B cell (primary cell): ENCODE results near the gene SPTB. TPM values are rescaled to one million over a fixed set of nuclear protein-coding genes. Genes with fewer than 3 reads are reported as not detected.

Source experiments
- ATAC-seq: fragments of 200-7000 bp; cut with Tn5 transposase; one replicate; pipeline ENCODE4 v1.10.0; 2021; ENCODE audit warnings: low read depth, mild to moderate bottlenecking, moderate number of reproducible peaks, moderate library complexity
- CTCF ChIA-PET: fragments of 350-600 bp; sonication (Branson Sonifier 250); formaldehyde crosslinking; loops from one replicate; lab custom pipeline; 2021; ENCODE audit warnings: antibody characterized with exemption, inconsistent platforms; lab: Charles Lee
- POLR2A ChIA-PET: fragments of 350-600 bp; sonication (Branson Sonifier 250); formaldehyde crosslinking; loops from one replicate; lab custom pipeline; 2021; ENCODE audit warnings: antibody characterized with exemption; lab: Charles Lee
- DNase-seq: peaks from one replicate; pipeline ENCODE4 v3.0.0; 2013
- H2AFZ ChIP-seq: 2 replicates; pipeline ENCODE4 v1.6.1; 2012; ENCODE audit warnings: mild to moderate bottlenecking, low read depth, low read length; ENCODE audit not compliant: insufficient read depth, poor library complexity, severe bottlenecking
- H3K27ac ChIP-seq, 2 donors: 1 replicate in 1 of 2; 2 replicates in 1 of 2; pipeline ENCODE4 v1.5.1; 2012 to 2013; ENCODE audit warnings: low read length in 2 of 2, mild to moderate bottlenecking in 2 of 2, moderate library complexity in 1 of 2
- H3K27me3 ChIP-seq, 4 experiments: fragments of 200-600 bp in 1 of 4; sonication (generic) in 1 of 4; replicated peaks in 1 of 4; 1 replicate in 2 of 4; 2 replicates in 2 of 4; pipeline versions ENCODE4 v1.6.1 to v1.7.0; 2013 to 2016; ENCODE audit warnings: low read length in 3 of 4, mild to moderate bottlenecking in 2 of 4, mixed read lengths in 1 of 4, moderate library complexity in 1 of 4; ENCODE audit not compliant: insufficient read depth in 4 of 4, control insufficient read depth in 3 of 4; ENCODE audit errors: control extremely low read depth in 1 of 4
- H3K36me3 ChIP-seq, 2 experiments: replicated peaks in 1 of 2; 1 replicate in 1 of 2; 2 replicates in 1 of 2; pipeline versions ENCODE4 v1.6.1 to v1.7.1; 2013; ENCODE audit warnings: low read length in 1 of 2; ENCODE audit not compliant: insufficient read depth in 2 of 2, control insufficient read depth in 1 of 2; ENCODE audit errors: control extremely low read depth in 1 of 2, extremely low read depth in 1 of 2
- H3K4me1 ChIP-seq, 2 donors: fragments of 200-600 bp in 1 of 2; sonication (generic) in 1 of 2; 1 replicate in 1 of 2; 2 replicates in 1 of 2; pipeline versions ENCODE4 v1.5.1 to v1.6.1; 2013 to 2017; ENCODE audit warnings: low read length in 2 of 2; ENCODE audit not compliant: control insufficient read depth in 2 of 2, insufficient read depth in 2 of 2
- H3K4me2 ChIP-seq: replicated peaks from 2 replicates; pipeline ENCODE3; 2012; ENCODE audit warnings: mild to moderate bottlenecking, low read depth, low read length; ENCODE audit not compliant: poor library complexity, severe bottlenecking
- H3K4me3 ChIP-seq, 5 experiments: fragments of 200-600 bp in 1 of 5; sonication (generic) in 1 of 5; 1 replicate in 3 of 5; 2 replicates in 2 of 5; pipeline versions ENCODE4 v1.5.1 to v1.7.0; 2011 to 2016; ENCODE audit warnings: low read length in 4 of 5, mild to moderate bottlenecking in 4 of 5, low read depth in 2 of 5, control low read depth in 1 of 5, moderate library complexity in 1 of 5; ENCODE audit not compliant: insufficient read depth in 1 of 5; ENCODE audit errors: control extremely low read depth in 1 of 5, extremely low read depth in 1 of 5
- H3K79me2 ChIP-seq: fragments of 200-600 bp; sonication (generic); one replicate; pipeline ENCODE4 v1.6.0; 2016; ENCODE audit warnings: low read length; ENCODE audit not compliant: control insufficient read depth, insufficient read depth
- H3K9ac ChIP-seq: fragments of 200-600 bp; sonication (generic); 2 replicates; pipeline ENCODE4 v1.6.1; 2017; ENCODE audit warnings: mild to moderate bottlenecking, low read length, moderate library complexity
- H3K9me3 ChIP-seq, 3 donors: one replicate each; pipeline versions ENCODE4 v1.6.1 to v1.7.1; 2013; ENCODE audit warnings: low read length in 2 of 3; ENCODE audit not compliant: control insufficient read depth in 2 of 3, insufficient read depth in 1 of 3; ENCODE audit errors: control extremely low read depth in 1 of 3
- H4K20me1 ChIP-seq: 2 replicates; pipeline ENCODE4 v1.6.0; 2012; ENCODE audit warnings: mild to moderate bottlenecking, low read length; ENCODE audit not compliant: insufficient read depth, control insufficient read depth, poor library complexity, severe bottlenecking
- H3K27ac Mint-ChIP-seq: one replicate; pipeline ENCODE4 v1.8.0; 2021; ENCODE audit warnings: mixed read lengths
- H3K27me3 Mint-ChIP-seq: one replicate; pipeline ENCODE4 v1.8.0; 2021; ENCODE audit warnings: mixed read lengths
- H3K4me1 Mint-ChIP-seq: one replicate; pipeline ENCODE4 v1.8.0; 2021; ENCODE audit warnings: mixed read lengths
- H3K4me3 Mint-ChIP-seq: one replicate; pipeline ENCODE4 v1.8.0; 2021; ENCODE audit warnings: mixed read lengths
- H3K9me3 Mint-ChIP-seq: one replicate; pipeline ENCODE4 v1.8.0; 2022; ENCODE audit warnings: mixed read lengths; ENCODE audit not compliant: insufficient read depth
- CTCF ChIP-seq: fragments of 200-600 bp; IDR thresholded peaks from one replicate; pipeline ENCODE4 v1.8.0; 2022; ENCODE audit warnings: antibody characterized with exemption, mild to moderate bottlenecking
- EZH2 ChIP-seq: IDR thresholded peaks from 2 replicates; pipeline ENCODE4 v1.6.1; 2012; ENCODE audit warnings: borderline replicate concordance, low read depth, mild to moderate bottlenecking, moderate library complexity, low read length; ENCODE audit not compliant: insufficient read depth, poor library complexity, severe bottlenecking
- WGBS: methylation state at CpG from one replicate; pipeline ENCODE4 v1.1.5; 2013; ENCODE audit warnings: missing lambda C conversion rate; ENCODE audit not compliant: insufficient coverage; 5-methylcytosine and 5-hydroxymethylcytosine counted together
- intact Hi-C: fragments of 100-400 bp; cut with micrococcal nuclease; formaldehyde crosslinking; loops from one replicate; pipeline ENCODE4 v1.10.0; 2022
- polyA plus RNA-seq: library from polyadenylated mRNA; depleted of rRNA; stranded (reverse); fragments of >200 nt; gene quantifications from 2 replicates; pipeline ENCODE4 v1.2.3, GENCODE V29; 2012
- total RNA-seq, 2 donors: library from RNA; stranded (reverse); fragments of 120-200 nt in 1 of 2; gene quantifications; 1 replicate in 1 of 2; 2 replicates in 1 of 2; pipeline versions ENCODE4 v1.2.3 to v1.2.4, GENCODE V29; 2013 to 2022

The SPTB gene
- total and polyA plus RNA-seq, 2 donors (not counting 1 experiment from before 2014, with no cell fraction given), result 0.12 TPM; not detected in 1

- no peak overlapping the region for H3K4me3 Mint-ChIP-seq
- peaks cover 14 to 19% of the 10 kb centered on the region in 2 donors for H3K4me1 ChIP-seq
Observed at GRCh38 chr14:64919215-64919614, 39.5 kb upstream of the SPTB start.

GRCh38 chr14:64918216-64918615 lies 38.5 kb upstream of the SPTB start:
- Histone ChIP-seq H3K79me2 (peaks cover 90% of the 10 kb centered on the region), H3K27me3 (no peaks in the 10 kb centered on the region), H3K4me2 (no peak overlapping the region), H3K27ac (no peak overlapping the region), H3K4me3 (no peak overlapping the region), H4K20me1 (peaks cover 70% of the 10 kb centered on the region), H3K9me3 (no peaks in the 10 kb centered on the region), H2AFZ (no peak overlapping the region), H3K9ac (no peak overlapping the region), H3K4me1 (peaks cover 17 to 24% of the 10 kb centered on the region in 2 donors), H3K36me3 (peaks cover 3 to 7% of the 10 kb centered on the region in 2 experiments)
- no peak for DNase-seq
- Mint-ChIP-seq H3K9me3 (no peaks in the 10 kb centered on the region), H3K27ac (no peak overlapping the region), H3K4me1 (peaks cover 57% of the 10 kb centered on the region), H3K4me3 (no peak overlapping the region), H3K27me3 (no peaks in the 10 kb centered on the region)
- POLR2A ChIA-PET, result no interaction called here
- TF ChIP-seq CTCF (no peak), EZH2 (no peak)
- CTCF ChIA-PET, result no interaction called here
- WGBS, result no CpG with 5 or more reads among the region's 4 CpGs
- no peak for ATAC-seq
- intact Hi-C loops, result loop anchor here (10.0 kb wide), 1 partner anchor 1373 kb away; the partner anchor contains the start of gene PPP2R5E

More at GRCh38 chr14:64919215-64919614, 39.5 kb upstream of the SPTB start:
- H3K27ac Mint-ChIP-seq, result no peak overlapping the region
- Histone ChIP-seq H3K27ac (no peak overlapping the region), H3K4me2 (no peak overlapping the region), H3K36me3 (peaks cover 4 to 14% of the 10 kb centered on the region in 2 experiments), H3K9me3 (no peaks in the 10 kb centered on the region), H3K79me2 (peaks cover 85% of the 10 kb centered on the region), H3K27me3 (no peaks in the 10 kb centered on the region), H2AFZ (no peak overlapping the region), H3K9ac (no peak overlapping the region), H3K4me3 (no peak overlapping the region), H4K20me1 (peaks cover 70% of the 10 kb centered on the region)
- no peaks in the 10 kb centered on the region for H3K27me3 Mint-ChIP-seq
- intact Hi-C loops, result loop anchor here (10.0 kb wide), 1 partner anchor 1374 kb away; the partner anchor contains the start of gene PPP2R5E
- TF ChIP-seq EZH2, result no peak
- ChIA-PET CTCF (no interaction called here), POLR2A (no interaction called here)
- H3K9me3 Mint-ChIP-seq, result no peaks in the 10 kb centered on the region
- ATAC-seq, result no peak
- peaks cover 55% of the 10 kb centered on the region for H3K4me1 Mint-ChIP-seq
- no peak for DNase-seq
